ENCODE data around the gene SRRD. TPM values are rescaled to one million over a fixed set of nuclear protein-coding genes. Genes with fewer than 3 reads are reported as not detected.
A peak's percentile ranks its signal among the peaks of the same experiment; 100 is the strongest.

SRRD gene
- total and polyA plus RNA-seq, 7 donors = 4.4 to 17.4 (median 10.0) TPM

DNA sequence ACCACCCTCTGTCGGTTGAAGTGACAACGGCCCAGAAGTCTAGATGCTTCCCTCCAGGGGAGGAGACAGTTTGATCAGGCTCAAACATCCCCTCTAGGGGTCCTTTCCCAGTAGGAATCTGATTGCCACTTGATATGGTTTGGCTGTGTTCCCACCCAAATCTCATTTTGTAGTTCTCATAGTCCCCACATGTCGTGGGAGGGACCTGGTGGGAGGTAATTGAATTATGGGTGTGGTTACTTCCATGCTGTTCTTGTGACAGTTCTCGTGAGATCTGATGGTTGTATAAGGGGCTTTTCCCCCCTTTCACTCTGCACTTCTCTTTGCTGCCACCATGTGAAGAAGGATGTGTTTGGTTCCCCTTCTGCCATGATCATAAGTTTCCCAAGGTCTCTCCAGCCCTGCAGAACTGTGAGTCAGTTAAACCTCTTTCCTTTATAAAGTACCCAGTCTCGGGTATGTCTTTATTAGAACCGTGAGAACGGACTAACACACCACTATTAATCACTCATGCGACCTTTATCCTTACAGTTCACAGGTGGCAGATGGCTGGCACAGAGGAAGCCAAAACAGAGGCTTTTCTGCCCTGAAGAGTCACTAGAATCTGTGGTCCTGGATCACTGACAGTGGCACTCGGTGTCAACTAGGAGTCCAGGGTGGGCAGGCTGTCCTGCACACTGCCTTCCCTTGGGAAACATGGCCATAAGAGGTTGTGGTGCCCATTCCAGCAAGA, 33.1 kb upstream of the SRRD start:
- WGBS, 2 donors = 82 to 87% methylated on average over 9 of the region's 9 CpGs

GRCh38 chr22:26452236-26453016, 31.3 kb upstream of the SRRD start:
- no peaks in the 10 kb centered on the region for H3K27me3 ChIP-seq
- H3K4me3 ChIP-seq = no peak overlapping the region
- peaks cover under 1 to 67% (median 37%) of the 10 kb centered on the region in 4 donors for H3K36me3 ChIP-seq
- 93 to 94% methylated on average over 23 of the region's 23 CpGs for WGBS, 2 donors
- H3K4me1 ChIP-seq = peaks cover 0 to 15% (median 8%) of the 10 kb centered on the region in 4 donors
- no peak overlapping the region for H3K27ac ChIP-seq
- no peaks in the 10 kb centered on the region for H3K9me3 ChIP-seq
- intact Hi-C loops (cut with DNase I) = no loop called here
- TF ChIP-seq CTCF (IDR thresholded peaks at IDR 0.05) (no peak), POLR2A (IDR thresholded peaks at IDR 0.05) (no peak), EP300 (IDR thresholded peaks at IDR 0.05) (no peak), POLR2AphosphoS5 (IDR thresholded peaks at IDR 0.05) (no peak)
- no peak for DNase-seq

More for the DNA sequence above, 33.1 kb upstream of the SRRD start:
- H3K27ac ChIP-seq = no peak overlapping the region
- no peaks in the 10 kb centered on the region for H3K27me3 ChIP-seq
- TF ChIP-seq POLR2A (IDR thresholded peaks at IDR 0.05) (no peak), CTCF (IDR thresholded peaks at IDR 0.05) (no peak), POLR2AphosphoS5 (IDR thresholded peaks at IDR 0.05) (no peak), EP300 (IDR thresholded peaks at IDR 0.05) (no peak)
- H3K4me1 ChIP-seq = peaks cover 0 to 23% (median 17%) of the 10 kb centered on the region in 4 donors
- H3K4me3 ChIP-seq = no peak overlapping the region
- peak; percentile 36 for DNase-seq
- peaks cover 0 to 49% (median 30%) of the 10 kb centered on the region in 4 donors for H3K36me3 ChIP-seq
- no peaks in the 10 kb centered on the region for H3K9me3 ChIP-seq
- intact Hi-C loops (cut with DNase I) = no loop called here

DNA sequence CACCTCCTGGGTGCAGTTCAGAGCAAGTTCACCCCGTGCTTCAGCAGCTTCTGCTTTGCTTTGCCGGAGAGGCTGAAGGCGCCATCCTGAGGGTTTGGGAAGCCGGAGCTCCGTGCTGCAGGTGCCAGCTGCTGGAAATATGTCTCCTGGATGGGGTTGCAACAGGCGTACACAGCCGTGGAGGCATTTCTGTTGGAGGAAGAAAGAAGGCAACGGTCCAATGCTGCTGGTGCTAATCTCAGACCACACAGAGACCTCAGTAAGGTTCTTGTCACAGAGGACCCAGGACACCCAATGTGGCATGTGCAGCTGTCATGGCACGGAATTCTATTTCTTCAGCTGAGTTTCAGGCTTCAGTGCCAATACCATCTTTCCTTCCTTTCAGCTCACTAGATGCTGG, 30.5 kb upstream of the SRRD start:
- Histone ChIP-seq H3K9me3 (no peaks in the 10 kb centered on the region), H3K36me3 (peaks cover 5 to 75% (median 45%) of the 10 kb centered on the region in 4 donors), H3K27me3 (no peaks in the 10 kb centered on the region), H3K4me3 (no peak overlapping the region), H3K27ac (no peak overlapping the region), H3K4me1 (peaks cover 0 to 8% (median under 1%) of the 10 kb centered on the region in 4 donors)
- no peak for DNase-seq
- intact Hi-C loops (cut with DNase I) = no loop called here
- WGBS, 2 donors = 93 to 95% methylated on average over 9 of the region's 9 CpGs
- TF ChIP-seq POLR2AphosphoS5 (IDR thresholded peaks at IDR 0.05) (no peak), POLR2A (IDR thresholded peaks at IDR 0.05) (no peak), CTCF (IDR thresholded peaks at IDR 0.05) (no peak), EP300 (IDR thresholded peaks at IDR 0.05) (no peak)

GRCh38 chr22:26453812-26454500, 29.7 kb upstream of the SRRD start:
- peaks cover 0 to under 1% (median 0%) of the 10 kb centered on the region in 4 donors for H3K4me1 ChIP-seq
- no peaks in the 10 kb centered on the region for H3K27me3 ChIP-seq
- intact Hi-C loops (cut with DNase I) = no loop called here
- WGBS, 2 donors = 81 to 82% methylated on average over 5 of the region's 5 CpGs
- H3K9me3 ChIP-seq = no peaks in the 10 kb centered on the region
- no peak for DNase-seq
- no peak for TF ChIP-seq EP300 (IDR thresholded peaks at IDR 0.05)
- no peak for TF ChIP-seq POLR2A (IDR thresholded peaks at IDR 0.05)
- TF ChIP-seq POLR2AphosphoS5 (IDR thresholded peaks at IDR 0.05) = no peak
- no peak overlapping the region for H3K4me3 ChIP-seq
- no peak overlapping the region for H3K27ac ChIP-seq
- peaks cover 5 to 82% (median 48%) of the 10 kb centered on the region in 4 donors for H3K36me3 ChIP-seq

Measured in sigmoid colon (tissue), 7 donors.